ENCODE results near the gene SBF2. TPM values are rescaled to one million over a fixed set of nuclear protein-coding genes. Genes with fewer than 3 reads are reported as not detected.

The SBF2 gene
- total RNA-seq, 1 donor from 2014 or later, result 34.5 TPM

GRCh38 chr11:10301656-10302358 is 7.8 kb upstream of the SBF2 start:
- intact Hi-C loops (cut with DNase I), result loop anchor here (10.0 kb wide), 1 partner anchor 437 kb away; no protein-coding TSS in a partner anchor
- peak overlapping the region; percentile 69 to 85 for H3K4me3 ChIP-seq
- no peak for TF ChIP-seq CTCF (IDR thresholded peaks at IDR 0.05)

GRCh38 chr11:10298342-10298741 is 4.3 kb upstream of the SBF2 start:
- Histone ChIP-seq H3K4me3 (no peak overlapping the region), H3K9me3 (no peaks in the 10 kb centered on the region), H3K27me3 (no peaks in the 10 kb centered on the region), H3K36me3 (no peaks in the 10 kb centered on the region), H3K27ac (no peak overlapping the region), H3K4me1 (peaks cover 0 to 6% of the 10 kb centered on the region in 2 donors)
- intact Hi-C loops (cut with DNase I), result no loop called here
- no peak for DNase-seq (ENCODE audit: low spot score in 2 of 2)
- no peak for TF ChIP-seq CTCF (IDR thresholded peaks at IDR 0.05)

More at GRCh38 chr11:10301656-10302358, 7.8 kb upstream of the SBF2 start:
- peak overlapping the region; percentile 78 to 86 for H3K27ac ChIP-seq
- DNase-seq (ENCODE audit: low spot score in 2 of 2), result no peak
- peaks cover 0 to 8% of the 10 kb centered on the region in 2 donors for H3K4me1 ChIP-seq
- H3K27me3 ChIP-seq, result no peaks in the 10 kb centered on the region
- no peaks in the 10 kb centered on the region for H3K9me3 ChIP-seq
- no peaks in the 10 kb centered on the region for H3K36me3 ChIP-seq

DNA sequence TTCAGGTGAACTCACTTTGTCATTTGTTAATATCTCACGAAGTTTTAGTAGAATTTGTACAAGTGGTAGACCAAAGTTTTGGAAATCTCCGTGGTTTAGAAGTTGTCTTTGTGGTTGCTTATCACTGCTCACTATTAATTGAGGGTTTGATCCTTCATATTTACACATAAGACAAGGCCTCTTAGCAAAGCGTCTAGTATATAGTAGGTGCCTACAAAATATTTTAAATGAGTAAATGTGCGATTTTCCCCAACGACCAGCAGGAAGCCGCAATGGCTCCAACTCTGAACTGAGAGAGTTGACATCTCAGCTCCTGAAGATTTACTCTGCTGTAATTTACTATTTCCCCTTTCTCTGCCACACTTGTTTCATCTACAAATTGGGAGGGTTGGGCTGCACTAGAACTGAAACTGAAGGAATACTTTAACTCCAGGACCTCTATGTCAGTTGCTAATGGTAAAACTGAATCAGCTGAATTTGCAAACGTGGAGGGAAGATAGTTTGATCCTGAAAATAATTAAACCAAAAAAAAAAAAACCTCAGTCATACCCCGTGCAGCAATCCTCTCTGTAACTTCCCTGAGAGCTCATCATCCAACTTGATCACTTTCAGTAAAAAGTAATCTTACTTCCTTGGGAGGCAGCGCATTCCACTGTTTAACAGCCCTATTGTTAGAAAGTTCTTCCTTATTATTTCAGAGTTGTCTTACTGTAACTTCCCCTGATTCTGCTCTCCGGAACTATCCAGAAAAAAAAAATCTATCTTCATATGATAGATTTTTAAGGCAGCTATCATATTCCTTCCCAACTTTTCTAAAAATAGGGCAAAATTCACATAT is 1.3 kb upstream of the SBF2 start:
- Histone ChIP-seq H3K27ac (no peak overlapping the region), H3K36me3 (no peaks in the 10 kb centered on the region), H3K4me3 (peak overlapping the region; percentile 80 to 90), H3K4me1 (peaks cover 0 to 6% of the 10 kb centered on the region in 2 donors), H3K9me3 (no peaks in the 10 kb centered on the region), H3K27me3 (no peaks in the 10 kb centered on the region)
- TF ChIP-seq CTCF (IDR thresholded peaks at IDR 0.05), result no peak
- DNase-seq (ENCODE audit: low spot score in 2 of 2), result no peak
- intact Hi-C loops (cut with DNase I), result no loop called here

GRCh38 chr11:10294290-10294953 is 403 bp upstream of the SBF2 start:
- DNase-seq (ENCODE audit: low spot score in 2 of 2), result no peak
- Histone ChIP-seq H3K9me3 (no peaks in the 10 kb centered on the region), H3K27me3 (no peaks in the 10 kb centered on the region), H3K36me3 (no peaks in the 10 kb centered on the region), H3K27ac (peak overlapping the region; percentile 93), H3K4me1 (peaks cover 0 to 6% of the 10 kb centered on the region in 2 donors), H3K4me3 (peak overlapping the region; percentile 80 to 90)
- no peak for TF ChIP-seq CTCF (IDR thresholded peaks at IDR 0.05)
- intact Hi-C loops (cut with DNase I), result loop anchor here (1.0 kb wide), 1 partner anchor 10 kb away; no protein-coding TSS in a partner anchor

DNA sequence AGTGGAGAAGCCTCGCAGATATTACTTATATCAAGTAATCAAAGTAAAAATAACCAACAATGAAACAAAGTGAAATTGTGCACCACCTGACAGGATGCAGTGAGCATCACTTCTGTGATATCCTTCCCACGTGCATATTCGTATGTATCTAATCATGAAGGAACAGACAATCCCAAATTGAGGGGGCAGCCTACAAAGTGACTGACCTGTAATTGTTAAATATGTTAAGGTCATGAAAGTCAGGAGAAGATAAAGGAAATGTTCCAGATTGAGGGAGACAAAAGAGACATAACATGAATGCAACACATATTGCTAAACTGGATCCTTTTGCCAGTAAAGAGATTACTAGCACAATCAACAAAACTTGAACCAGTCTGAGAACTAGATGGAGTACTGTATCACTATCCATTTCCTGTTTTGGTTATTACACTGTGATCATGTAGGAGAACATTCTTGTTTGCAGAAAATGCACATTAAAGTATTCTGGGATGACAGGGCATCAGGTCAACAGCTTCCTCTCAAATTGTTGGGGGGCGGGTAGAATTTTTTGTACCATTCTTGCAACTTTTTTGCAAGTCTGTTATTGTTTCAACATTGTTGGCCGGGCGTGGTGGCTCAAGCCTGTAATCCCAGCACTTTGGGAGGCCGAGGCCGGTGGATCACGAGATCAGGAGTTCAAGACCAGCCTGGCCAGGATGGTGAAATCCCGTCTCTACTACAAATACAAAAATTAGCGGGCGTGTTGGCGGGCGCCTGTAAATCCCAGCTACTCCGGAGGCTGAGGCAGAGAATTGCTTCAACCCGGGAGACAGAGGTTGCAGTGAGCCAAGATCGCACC is 2.0 kb downstream of the SBF2 start:
- no peak for TF ChIP-seq CTCF (IDR thresholded peaks at IDR 0.05)
- intact Hi-C loops (cut with DNase I), result no loop called here
- Histone ChIP-seq H3K4me1 (peaks cover 0 to 10% of the 10 kb centered on the region in 2 donors), H3K27me3 (no peaks in the 10 kb centered on the region), H3K36me3 (no peaks in the 10 kb centered on the region), H3K4me3 (no peak overlapping the region), H3K27ac (no peak overlapping the region), H3K9me3 (no peaks in the 10 kb centered on the region)
- no peak for DNase-seq (ENCODE audit: low spot score in 2 of 2)
